DND-41 (cell line): Measurements from ENCODE around the gene MYADML2.
A peak's percentile ranks its signal among the peaks of the same experiment; 100 is the strongest.

ENCODE experiments used
- ATAC-seq: fragments of 200-7000 bp; cut with Tn5 transposase; 3 replicates; pipeline ENCODE4 v1.9.1; 2021; ENCODE audit warnings: low read depth; ENCODE audit not compliant: insufficient read depth
- DNase-seq: peaks from one replicate; pipeline ENCODE4 v3.0.0-alpha.2; 2020
- H2AFZ ChIP-seq: 2 replicates; pipeline ENCODE4 v1.6.0; 2012; ENCODE audit warnings: low read depth, low read length
- H3K27ac ChIP-seq: 2 replicates; pipeline ENCODE4 v1.5.1; 2012; ENCODE audit warnings: low read length, inconsistent platforms
- H3K27me3 ChIP-seq: fragments of 200-600 bp; sonication (generic); 2 replicates; pipeline ENCODE4 v1.6.0; 2012; ENCODE audit warnings: low read length, mild to moderate bottlenecking, inconsistent platforms; ENCODE audit not compliant: insufficient read depth, poor library complexity
- H3K36me3 ChIP-seq: 2 replicates; pipeline ENCODE4 v1.5.1; 2012; ENCODE audit warnings: low read length, inconsistent platforms; ENCODE audit not compliant: insufficient read depth
- H3K4me1 ChIP-seq: 2 replicates; pipeline ENCODE4 v1.5.1; 2012; ENCODE audit warnings: mild to moderate bottlenecking, low read length; ENCODE audit not compliant: insufficient read depth
- H3K4me2 ChIP-seq: 2 replicates; pipeline ENCODE4 v1.6.0; 2012; ENCODE audit warnings: mild to moderate bottlenecking, moderate library complexity, low read length, inconsistent platforms; ENCODE audit not compliant: insufficient read depth
- H3K4me3 ChIP-seq, 2 experiments: fragments of 200-600 bp in 1 of 2; shearing (Covaris generic) in 1 of 2; 2 replicates each; pipeline ENCODE4 v1.5.1; 2012 to 2016; ENCODE audit warnings: inconsistent platforms in 2 of 2, low read length in 2 of 2, mild to moderate bottlenecking in 2 of 2, low read depth in 1 of 2, moderate library complexity in 1 of 2
- H3K79me2 ChIP-seq: 2 replicates; pipeline ENCODE4 v1.6.0; 2012; ENCODE audit warnings: low read length, inconsistent platforms; ENCODE audit not compliant: insufficient read depth
- H3K9ac ChIP-seq: 2 replicates; pipeline ENCODE4 v1.6.0; 2012; ENCODE audit warnings: low read depth, mild to moderate bottlenecking, inconsistent platforms, low read length, moderate library complexity
- H3K9me3 ChIP-seq: 2 replicates; pipeline ENCODE4 v1.5.1; 2012; ENCODE audit warnings: low read length, moderate library complexity, mild to moderate bottlenecking, inconsistent platforms; ENCODE audit not compliant: insufficient read depth, severe bottlenecking
- H4K20me1 ChIP-seq: 2 replicates; pipeline ENCODE4 v1.6.0; 2012; ENCODE audit warnings: low read length; ENCODE audit not compliant: insufficient read depth
- EZH2 ChIP-seq: IDR thresholded peaks from 3 replicates; pipeline ENCODE4 v1.6.1; 2012; ENCODE audit warnings: borderline replicate concordance, low read depth, mild to moderate bottlenecking, moderate library complexity, low read length, inconsistent platforms; ENCODE audit not compliant: severe bottlenecking
- TF ChIP-seq, protein P1 (sequence below): IDR thresholded peaks from 2 replicates; pipeline ENCODE4 v1.5.1; 2012; ENCODE audit warnings: borderline replicate concordance, low read length, moderate library complexity, mild to moderate bottlenecking; ENCODE audit not compliant: poor library complexity, severe bottlenecking; ENCODE audit errors: extremely low read depth

Gene MYADML2

GRCh38 chr17:81906476-81907218, 40.4 kb downstream of the MYADML2 start:
- Histone ChIP-seq H3K4me1 (peaks cover 21% of the 10 kb centered on the region), H3K9me3 (no peaks in the 10 kb centered on the region), H3K4me2 (no peak overlapping the region), H3K36me3 (peaks cover 64% of the 10 kb centered on the region), H3K9ac (no peak overlapping the region), H3K27ac (no peak overlapping the region), H4K20me1 (peaks cover 35% of the 10 kb centered on the region), H3K27me3 (no peaks in the 10 kb centered on the region), H3K4me3 (no peak overlapping the region), H3K79me2 (peaks cover 21% of the 10 kb centered on the region), H2AFZ (no peak overlapping the region)
- TF ChIP-seq, protein P1, sequence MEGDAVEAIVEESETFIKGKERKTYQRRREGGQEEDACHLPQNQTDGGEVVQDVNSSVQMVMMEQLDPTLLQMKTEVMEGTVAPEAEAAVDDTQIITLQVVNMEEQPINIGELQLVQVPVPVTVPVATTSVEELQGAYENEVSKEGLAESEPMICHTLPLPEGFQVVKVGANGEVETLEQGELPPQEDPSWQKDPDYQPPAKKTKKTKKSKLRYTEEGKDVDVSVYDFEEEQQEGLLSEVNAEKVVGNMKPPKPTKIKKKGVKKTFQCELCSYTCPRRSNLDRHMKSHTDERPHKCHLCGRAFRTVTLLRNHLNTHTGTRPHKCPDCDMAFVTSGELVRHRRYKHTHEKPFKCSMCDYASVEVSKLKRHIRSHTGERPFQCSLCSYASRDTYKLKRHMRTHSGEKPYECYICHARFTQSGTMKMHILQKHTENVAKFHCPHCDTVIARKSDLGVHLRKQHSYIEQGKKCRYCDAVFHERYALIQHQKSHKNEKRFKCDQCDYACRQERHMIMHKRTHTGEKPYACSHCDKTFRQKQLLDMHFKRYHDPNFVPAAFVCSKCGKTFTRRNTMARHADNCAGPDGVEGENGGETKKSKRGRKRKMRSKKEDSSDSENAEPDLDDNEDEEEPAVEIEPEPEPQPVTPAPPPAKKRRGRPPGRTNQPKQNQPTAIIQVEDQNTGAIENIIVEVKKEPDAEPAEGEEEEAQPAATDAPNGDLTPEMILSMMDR, result peak; percentile 34
- TF ChIP-seq EZH2, result no peak
- ATAC-seq (no peak), DNase-seq (no peak)

DNA sequence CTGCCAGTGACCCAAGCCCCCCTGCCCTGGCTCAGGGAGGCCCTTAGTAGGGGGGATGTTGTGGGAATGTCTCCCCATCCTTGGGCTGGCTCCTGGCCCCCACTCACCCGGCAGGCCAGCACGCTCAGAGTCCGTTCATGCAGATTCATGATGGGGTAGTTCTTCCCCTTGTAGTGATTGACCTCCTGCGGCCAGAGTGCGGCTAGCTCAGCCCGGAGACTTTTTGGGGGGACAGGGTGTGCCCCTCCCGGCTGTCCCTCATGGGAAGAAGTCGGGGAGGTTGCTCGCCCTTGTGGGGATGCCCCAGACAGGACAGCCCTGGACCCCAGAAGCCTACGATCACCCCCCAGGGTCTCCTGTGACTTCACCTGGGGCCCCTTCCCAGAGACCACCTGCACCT, 41.0 kb downstream of the MYADML2 start:
- H4K20me1 ChIP-seq, result peaks cover 34% of the 10 kb centered on the region
- no peak overlapping the region for H2AFZ ChIP-seq
- no peak overlapping the region for H3K27ac ChIP-seq
- no peaks in the 10 kb centered on the region for H3K27me3 ChIP-seq
- H3K4me3 ChIP-seq, result no peak overlapping the region
- H3K9me3 ChIP-seq, result no peaks in the 10 kb centered on the region
- peaks cover 19% of the 10 kb centered on the region for H3K4me1 ChIP-seq
- H3K79me2 ChIP-seq, result peaks cover 21% of the 10 kb centered on the region
- H3K36me3 ChIP-seq, result peaks cover 68% of the 10 kb centered on the region
- H3K4me2 ChIP-seq, result no peak overlapping the region
- no peak overlapping the region for H3K9ac ChIP-seq
- ATAC-seq (no peak), DNase-seq (no peak)
- TF ChIP-seq, protein P1, result no peak
- TF ChIP-seq EZH2, result no peak

- H4K20me1 ChIP-seq, result peaks cover 33% of the 10 kb centered on the region
- no peak overlapping the region for H3K9ac ChIP-seq
- H3K9me3 ChIP-seq, result no peaks in the 10 kb centered on the region
- no peak for TF ChIP-seq EZH2
- TF ChIP-seq, protein P1, result no peak
- H3K27me3 ChIP-seq, result no peaks in the 10 kb centered on the region
- H3K4me3 ChIP-seq, result no peak overlapping the region
- H3K4me1 ChIP-seq, result peaks cover 15% of the 10 kb centered on the region
- peaks cover 73% of the 10 kb centered on the region for H3K36me3 ChIP-seq
- ATAC-seq, result no peak
- peaks cover 16% of the 10 kb centered on the region for H3K79me2 ChIP-seq
- no peak overlapping the region for H3K4me2 ChIP-seq
- H2AFZ ChIP-seq, result no peak overlapping the region
- DNase-seq, result no peak
- no peak overlapping the region for H3K27ac ChIP-seq
These were observed 41.6 kb downstream of the MYADML2 start for GRCh38 chr17:81905424-81905875.
